ENCODE data around the gene CTBP1.

- TF ChIP-seq POLR2A (IDR thresholded peaks at IDR 0.05; ENCODE audit: low read length), result no peak
- no peak for TF ChIP-seq GATA1 (IDR thresholded peaks at IDR 0.05; ENCODE audit: low read depth, low read length)
These were observed 48.1 kb upstream of the CTBP1 start for GRCh38 chr4:1297023-1297395.

All from erythroblast (primary cell).